ENCODE measurements around the gene SRM.
A peak's percentile ranks its signal among the peaks of the same experiment; 100 is the strongest.

The SRM gene

GRCh38 chr1:11062965-11063401, 3.2 kb upstream of the SRM start:
- TF ChIP-seq CTCF (IDR thresholded peaks at IDR 0.05; ENCODE audit: extremely low read depth, missing control alignments), result no peak
- peak; percentile 74 for DNase-seq (ENCODE audit: low spot score)

- DNase-seq (ENCODE audit: low spot score), result no peak
- no peak for TF ChIP-seq CTCF (IDR thresholded peaks at IDR 0.05; ENCODE audit: extremely low read depth, missing control alignments)
Observed at GRCh38 chr1:11061652-11062365, 2.0 kb upstream of the SRM start.

- DNase-seq (ENCODE audit: low spot score), result no peak
- no peak for TF ChIP-seq CTCF (IDR thresholded peaks at IDR 0.05; ENCODE audit: extremely low read depth, missing control alignments)
Observed at GRCh38 chr1:11059155-11059967, 457 bp downstream of the SRM start.

- no peak for DNase-seq (ENCODE audit: low spot score)
- TF ChIP-seq CTCF (IDR thresholded peaks at IDR 0.05; ENCODE audit: extremely low read depth, missing control alignments), result no peak
Observed at GRCh38 chr1:11058595-11059154, 1.1 kb downstream of the SRM start.

DNA sequence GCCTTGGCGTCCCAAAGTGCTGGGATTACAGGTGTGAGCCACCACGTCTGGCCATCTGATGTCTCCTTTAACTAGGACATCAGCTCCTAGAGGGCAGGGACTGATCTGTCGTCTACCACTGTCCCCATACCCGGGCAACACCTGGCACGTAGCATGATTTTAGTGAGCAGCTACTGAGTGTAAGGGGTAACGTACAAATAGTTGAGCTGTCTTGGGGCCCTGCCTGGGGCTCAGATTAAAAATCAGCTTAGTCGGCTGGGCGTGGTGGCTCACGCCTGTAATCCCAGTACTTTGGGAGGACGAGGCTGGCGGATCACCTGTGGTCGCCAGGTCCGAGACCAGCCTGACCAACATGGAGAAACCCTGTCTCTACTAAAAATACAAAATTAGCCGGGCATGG, 1.8 kb downstream of the SRM start:
- DNase-seq (ENCODE audit: low spot score), result no peak
- TF ChIP-seq CTCF (IDR thresholded peaks at IDR 0.05; ENCODE audit: extremely low read depth, missing control alignments), result no peak

DNA sequence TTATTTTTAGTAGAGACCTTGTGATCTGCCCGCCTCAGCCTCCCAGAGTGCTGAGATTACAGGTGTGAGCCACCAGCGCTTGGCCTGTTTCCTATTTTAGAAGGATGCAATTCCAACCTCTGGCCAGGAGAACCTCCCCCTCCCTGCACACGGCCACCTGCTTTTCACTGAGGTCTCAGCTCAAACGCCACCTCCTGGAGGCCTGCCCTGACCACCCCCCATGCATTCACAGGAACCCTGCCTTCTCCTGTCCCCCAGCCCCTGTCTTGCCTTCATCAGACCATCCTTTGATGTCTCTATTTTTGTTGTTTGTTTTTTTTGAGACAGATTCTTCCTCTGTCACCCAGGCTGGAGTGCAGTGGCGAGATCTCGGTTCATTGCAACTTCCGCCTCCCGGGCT, 2.3 kb downstream of the SRM start:
- no peak for DNase-seq (ENCODE audit: low spot score)
- TF ChIP-seq CTCF (IDR thresholded peaks at IDR 0.05; ENCODE audit: extremely low read depth, missing control alignments), result no peak

DNA sequence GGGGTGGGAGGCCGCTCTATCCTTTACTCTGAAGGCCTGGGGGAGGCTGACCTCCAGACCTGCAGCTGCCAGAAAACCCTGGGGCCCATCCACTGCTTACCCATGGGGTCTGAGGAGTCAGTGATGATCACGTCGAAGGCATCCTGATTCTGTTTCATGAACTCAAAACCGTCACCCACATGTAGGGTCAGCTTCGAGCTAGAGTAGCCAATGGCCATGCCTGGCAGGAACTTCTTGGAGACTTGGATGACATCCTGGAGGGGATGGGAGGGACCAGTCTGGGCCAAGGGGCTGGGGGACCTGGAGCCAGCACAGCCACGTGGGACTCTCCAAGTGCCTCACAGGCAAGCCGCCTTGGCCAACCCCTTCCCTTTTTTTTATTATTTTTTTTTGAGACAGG, 3.3 kb downstream of the SRM start:
- no peak for DNase-seq (ENCODE audit: low spot score)
- no peak for TF ChIP-seq CTCF (IDR thresholded peaks at IDR 0.05; ENCODE audit: extremely low read depth, missing control alignments)

Measured in GM20000 (cell line).